ENCODE results near the gene AXIN1. TPM values are rescaled to one million over a fixed set of nuclear protein-coding genes. Genes with fewer than 3 reads are reported as not detected.

The AXIN1 gene
- total RNA-seq = 20.0 and 28.6 TPM in 2 replicates

GRCh38 chr16:352547-353403 lies at the start of gene AXIN1:
Gene AXIN1, minus strand, starts transcription at chr16:352723. Its CDS starts 5,698 bp downstream, at chr16:347025.

GRCh38 chr16:401468-402348 lies 49.2 kb upstream of the AXIN1 start, which contains the start of gene DECR2:
Gene DECR2, plus strand, starts transcription at chr16:401885. Its CDS starts 79 bp downstream, at chr16:401964.

GRCh38 chr16:397135-397661 lies 44.7 kb upstream of the AXIN1 start, which contains the start of gene NME4:
Gene NME4, plus strand, starts transcription at chr16:397199. Its CDS starts 24 bp downstream, at chr16:397223.

GRCh38 chr16:381789-382717 lies 29.5 kb upstream of the AXIN1 start, which contains the start of gene PGAP6:
Gene PGAP6, minus strand, starts transcription at chr16:381978. Its CDS starts 157 bp downstream, at chr16:381821.

GRCh38 chr16:370443-370842 lies 17.9 kb upstream of the AXIN1 start, which contains the start of gene MRPL28:
Gene MRPL28, minus strand, starts transcription at chr16:370538. Its CDS starts 320 bp downstream, at chr16:370218.

GRCh38 chr16:283033-283805 lies 69.3 kb downstream of the AXIN1 start, which contains the start of gene PDIA2:
Gene PDIA2, plus strand, starts transcription at chr16:283164. Its CDS starts 6 bp downstream, at chr16:283170.

GRCh38 chr16:280552-280951 lies 72.0 kb downstream of the AXIN1 start, which contains the start of gene ARHGDIG:
Gene ARHGDIG, plus strand, starts transcription at chr16:280591. Its CDS starts 90 bp downstream, at chr16:280681.

GRCh38 chr16:275786-276232 lies 76.7 kb downstream of the AXIN1 start, which contains the start of gene RGS11:
Gene RGS11, minus strand, starts transcription at chr16:275944. Its CDS starts 33 bp downstream, at chr16:275911.

Other genes starting within 250 kb of the AXIN1 start
- 10.0 and 14.8 TPM in 2 replicates for gene NPRL3, start 214.1 kb downstream of the AXIN1 start, total RNA-seq
- gene HBZ, start 200.1 kb downstream of the AXIN1 start, total RNA-seq = not detected in 2 replicates
- gene HBM, start 186.7 kb downstream of the AXIN1 start, total RNA-seq = not detected in 2 replicates
- gene HBA2, start 179.8 kb downstream of the AXIN1 start, total RNA-seq = not detected in 2 replicates
- not detected in 2 replicates for gene HBA1, start 176.0 kb downstream of the AXIN1 start, total RNA-seq
- gene HBQ1, start 172.3 kb downstream of the AXIN1 start, total RNA-seq = not detected in 2 replicates
- 30.8 and 40.6 TPM in 2 replicates for gene LUC7L, start 123.3 kb downstream of the AXIN1 start, total RNA-seq
- 84.5 and 89.4 TPM in 2 replicates for gene FAM234A, start 117.9 kb downstream of the AXIN1 start, total RNA-seq
- 2.2 and 3.2 TPM in 2 replicates for gene RGS11, start 76.8 kb downstream of the AXIN1 start, total RNA-seq
- not detected in 2 replicates for gene ARHGDIG, start 72.1 kb downstream of the AXIN1 start, total RNA-seq
- not detected in 2 replicates for gene PDIA2, start 69.6 kb downstream of the AXIN1 start, total RNA-seq
- gene MRPL28, start 17.8 kb upstream of the AXIN1 start, total RNA-seq = 54.7 and 57.2 TPM in 2 replicates
- 46.3 and 54.8 TPM in 2 replicates for gene PGAP6, start 29.3 kb upstream of the AXIN1 start, total RNA-seq
- gene NME4, start 44.5 kb upstream of the AXIN1 start, total RNA-seq = 122 and 127 TPM in 2 replicates
- gene DECR2, start 49.2 kb upstream of the AXIN1 start, total RNA-seq = 25.0 and 25.2 TPM in 2 replicates
- gene RAB11FIP3, start 72.9 kb upstream of the AXIN1 start, total RNA-seq = 21.6 and 24.3 TPM in 2 replicates
- gene CAPN15, start 175.0 kb upstream of the AXIN1 start, total RNA-seq = 44.9 and 60.5 TPM in 2 replicates
- 0.32 TPM in 1 of 2 replicates, not detected in the other for gene PRR35, start 207.7 kb upstream of the AXIN1 start, total RNA-seq
- gene NHLRC4, start 214.3 kb upstream of the AXIN1 start, total RNA-seq = 1.5 and 2.6 TPM in 2 replicates
- 30.2 and 36.2 TPM in 2 replicates for gene PIGQ, start 217.2 kb upstream of the AXIN1 start, total RNA-seq
- gene RAB40C, start 237.3 kb upstream of the AXIN1 start, total RNA-seq = 14.6 and 19.8 TPM in 2 replicates